SK-N-SH (cell line): ENCODE results near the gene DPEP3. TPM values are rescaled to one million over a fixed set of nuclear protein-coding genes. Genes with fewer than 3 reads are reported as not detected.
A peak's percentile ranks its signal among the peaks of the same experiment; 100 is the strongest.

Experiments used
- CTCF ChIA-PET: fragments of 300-600, 350-600 bp; formaldehyde crosslinking; extraction: SDS; loops from one replicate; lab custom pipeline; 2021; lab: Yijun Ruan, JAX
- POLR2A ChIA-PET: fragments of 350-600 bp; sonication (Branson Sonifier 250); formaldehyde crosslinking; extraction: SDS; loops from one replicate; lab custom pipeline; 2020; ENCODE audit warnings: antibody characterized with exemption, inconsistent platforms; lab: Yijun Ruan, JAX
- DNase-seq: peaks from one replicate; pipeline ENCODE4 v3.0.0; 2012
- H2AFZ ChIP-seq: fragments of 200-600 bp; sonication (generic); 2 replicates; pipeline ENCODE4 v1.8.1; 2016; ENCODE audit warnings: antibody characterized with exemption, mild to moderate bottlenecking, low read depth
- H3F3A ChIP-seq: fragments of 200-600 bp; sonication (generic); replicated peaks from 2 replicates; pipeline ENCODE3; 2016; ENCODE audit warnings: antibody characterized with exemption, mild to moderate bottlenecking; ENCODE audit not compliant: insufficient read depth
- H3K27ac ChIP-seq, 2 experiments: fragments of 200-500 bp in 1 of 2; fragments of 200-600 bp in 1 of 2; sonication (Bioruptor generic) in 1 of 2; sonication (generic), shearing (Covaris generic) in 1 of 2; 2 replicates each; pipeline versions ENCODE4 v1.5.1 to v1.6.1; 2014 to 2016; ENCODE audit warnings: low read depth in 2 of 2, inconsistent platforms in 1 of 2, low read length in 1 of 2, mild to moderate bottlenecking in 1 of 2, mixed read lengths in 1 of 2
- H3K27me3 ChIP-seq: fragments of 200-600 bp; sonication (generic), shearing (Covaris generic); 2 replicates; pipeline ENCODE4 v1.6.1; 2016; ENCODE audit warnings: mixed run types; ENCODE audit not compliant: insufficient read depth
- H3K36me3 ChIP-seq, 2 experiments: fragments of 200-500 bp in 1 of 2; fragments of 200-600 bp in 1 of 2; sonication (Bioruptor generic) in 1 of 2; sonication (generic) in 1 of 2; replicated peaks in 1 of 2; 2 replicates each; pipeline versions ENCODE3 to v1.5.1; 2014 to 2016; ENCODE audit warnings: low read length in 1 of 2, mild to moderate bottlenecking in 1 of 2; ENCODE audit not compliant: insufficient read depth in 2 of 2, control insufficient read depth in 1 of 2
- H3K4me1 ChIP-seq, 2 experiments: fragments of 200-500 bp in 1 of 2; fragments of 200-600 bp in 1 of 2; sonication (Bioruptor generic) in 1 of 2; sonication (generic), shearing (Covaris generic) in 1 of 2; 2 replicates each; pipeline versions ENCODE4 v1.5.1 to v1.6.1; 2014 to 2016; ENCODE audit warnings: low read depth in 1 of 2, low read length in 1 of 2, mixed run types in 1 of 2; ENCODE audit not compliant: insufficient read depth in 2 of 2, control insufficient read depth in 1 of 2
- H3K4me2 ChIP-seq: fragments of 200-600 bp; sonication (generic), shearing (Covaris generic); 2 replicates; pipeline ENCODE4 v1.6.1; 2017; ENCODE audit warnings: mixed run types
- H3K4me3 ChIP-seq, 2 experiments: fragments of 200-500 bp in 1 of 2; fragments of 200-600 bp in 1 of 2; sonication (Bioruptor generic) in 1 of 2; sonication (generic), shearing (Covaris generic) in 1 of 2; 2 replicates each; pipeline versions ENCODE4 v1.5.1 to v1.8.1; 2014 to 2016; ENCODE audit warnings: low read depth in 2 of 2, inconsistent platforms in 1 of 2, low read length in 1 of 2, mild to moderate bottlenecking in 1 of 2, mixed read lengths in 1 of 2, moderate library complexity in 1 of 2
- H3K79me2 ChIP-seq: fragments of 200-600 bp; sonication (generic); 2 replicates; pipeline ENCODE4 v1.8.1; 2017; ENCODE audit warnings: mild to moderate bottlenecking; ENCODE audit not compliant: insufficient read depth
- H3K9ac ChIP-seq: fragments of 200-600 bp; sonication (generic); 2 replicates; pipeline ENCODE4 v1.6.1; 2017; ENCODE audit warnings: mixed run types
- H3K9me2 ChIP-seq: fragments of 200-600 bp; sonication (generic); 2 replicates; pipeline ENCODE4 v1.6.1; 2017; ENCODE audit warnings: mixed run types
- H3K9me3 ChIP-seq: fragments of 200-600 bp; sonication (generic); 2 replicates; pipeline ENCODE4 v1.6.1; 2017; ENCODE audit warnings: mixed run types, mild to moderate bottlenecking, moderate library complexity
- H4K20me1 ChIP-seq: fragments of 200-600 bp; sonication (generic); 2 replicates; pipeline ENCODE4 v1.6.1; 2017; ENCODE audit warnings: mild to moderate bottlenecking, mixed run types; ENCODE audit not compliant: insufficient read depth
- EP300 ChIP-seq, 2 experiments: IDR thresholded peaks; 2 replicates each; pipeline versions ENCODE4 v1.4.0 to v1.6.1; 2012; ENCODE audit warnings: borderline replicate concordance in 1 of 2, low read depth in 1 of 2, low read length in 1 of 2
- EZH2phosphoT487 ChIP-seq: fragments of 200-600 bp; sonication (generic); IDR thresholded peaks from 2 replicates; pipeline ENCODE4 v1.6.1; 2017; ENCODE audit warnings: low read depth, mixed run types, mild to moderate bottlenecking, antibody characterized with exemption, moderate library complexity, borderline replicate concordance
- FOSL2 ChIP-seq: IDR thresholded peaks from 2 replicates; pipeline ENCODE4 v1.4.0; 2012; ENCODE audit warnings: low read depth, mild to moderate bottlenecking, moderate library complexity, borderline replicate concordance
- MEF2A ChIP-seq: IDR thresholded peaks from 2 replicates; pipeline ENCODE4 v1.4.0; 2012; ENCODE audit warnings: low read depth, borderline replicate concordance
- POLR2AphosphoS5 ChIP-seq: IDR thresholded peaks from 2 replicates; pipeline ENCODE4 v1.6.1; 2012; ENCODE audit warnings: low read depth, low read length
- RAD21 ChIP-seq: IDR thresholded peaks from 2 replicates; pipeline ENCODE4 v1.6.1; 2012; ENCODE audit warnings: mild to moderate bottlenecking, low read length
- TAF1 ChIP-seq: IDR thresholded peaks from 2 replicates; pipeline ENCODE4 v1.6.1; 2012; ENCODE audit warnings: low read depth, mild to moderate bottlenecking, low read length, moderate library complexity, borderline replicate concordance
- TEAD4 ChIP-seq: IDR thresholded peaks from 2 replicates; pipeline ENCODE4 v1.4.0; 2012; ENCODE audit warnings: mild to moderate bottlenecking, borderline replicate concordance; ENCODE audit not compliant: insufficient read depth
- WGBS: methylation state at CpG from one replicate; pipeline ENCODE4 v1.1.6; 2017; ENCODE audit warnings: low lambda C conversion rate; 5-methylcytosine and 5-hydroxymethylcytosine counted together
- polyA plus RNA-seq, 3 experiments: library from polyadenylated mRNA; depleted of rRNA; stranded (reverse); fragments of >200 nt; gene quantifications; 2 replicates each; pipeline ENCODE4 v1.2.3, GENCODE V29; 2012
- TF ChIP-seq, protein P1 (sequence below): fragments of 200-600 bp; sonication (generic); IDR thresholded peaks from 2 replicates; pipeline ENCODE4 v1.6.1; 2017; ENCODE audit warnings: antibody characterized with exemption, mild to moderate bottlenecking, moderate library complexity

The DPEP3 gene
- polyA plus RNA-seq, 1 of the 3 experiments (the other 2 are of a cell fraction) = not detected

DNA sequence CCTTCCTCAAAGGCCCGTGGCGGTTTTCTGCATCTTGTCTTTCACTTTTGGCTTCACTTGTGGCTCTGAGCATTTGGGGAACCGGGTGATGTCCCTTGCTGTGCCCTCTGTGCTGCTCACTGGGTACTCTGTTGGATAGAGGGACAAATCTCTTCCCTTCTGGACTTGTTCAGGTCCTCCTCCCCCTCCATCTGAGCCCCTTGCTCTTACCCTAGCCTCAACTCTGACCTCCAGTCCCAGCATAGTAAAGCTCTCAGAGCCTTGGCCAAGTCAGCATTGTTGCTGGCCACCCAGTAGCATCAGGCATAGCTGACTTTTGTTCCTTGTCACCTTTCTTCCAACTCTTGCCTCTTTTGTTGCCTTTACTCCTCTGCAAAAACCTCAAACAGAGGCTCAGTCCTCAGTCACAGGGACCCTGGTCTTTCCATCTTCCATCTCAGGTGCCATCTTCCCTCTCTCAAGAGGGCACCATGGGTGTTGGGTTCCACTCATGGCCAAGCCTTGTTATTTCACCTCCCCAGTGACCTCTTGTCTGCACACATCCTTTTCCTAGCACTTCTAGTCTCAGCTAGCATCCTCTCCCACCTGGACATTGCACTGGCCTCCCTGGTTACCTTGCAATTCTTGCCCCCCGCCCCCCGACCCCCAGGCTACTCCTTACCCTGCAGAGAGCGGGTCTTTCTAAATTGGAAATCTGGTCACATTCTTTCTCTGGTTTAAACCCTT is 43.3 kb downstream of the DPEP3 start:
- Histone ChIP-seq H3K4me3 (peak overlapping the region; percentile 84 to 89), H4K20me1 (0 out of 2 replicates have a peak, but pooled peaks cover 5% of the 10 kb centered on the region), H3K27me3 (no peaks in the 10 kb centered on the region), H3K4me2 (peak overlapping the region; percentile 99), H3K9ac (peak overlapping the region; percentile 86), H3K27ac (peak overlapping the region; percentile 79 to 85), H3K79me2 (peaks cover 28% of the 10 kb centered on the region), H3K36me3 (peaks cover 7 to 12% of the 10 kb centered on the region in 2 experiments), H3K9me3 (no peaks in the 10 kb centered on the region), H3F3A (peaks cover 24% of the 10 kb centered on the region), H3K4me1 (peaks cover 11 to 32% of the 10 kb centered on the region in 2 experiments; a peak in 2 of 4 replicates), H2AFZ (0 out of 2 replicates have a peak overlapping the region, but pooled peaks have one; percentile 42), H3K9me2 (no peaks in the 10 kb centered on the region)
- TF ChIP-seq EZH2phosphoT487 (no peak), EP300 (IDR thresholded peaks at IDR 0.05; ENCODE audit: borderline replicate concordance in 1 of 2, low read depth in 1 of 2, low read length in 1 of 2) (no peak), TEAD4 (no peak), POLR2AphosphoS5 (peak; percentile 22; the same call in 1 of the 2 replicates), MEF2A (no peak), TAF1 (0 out of 2 replicates have a peak, but pooled peaks have one; percentile 0)
- TF ChIP-seq, protein P1, sequence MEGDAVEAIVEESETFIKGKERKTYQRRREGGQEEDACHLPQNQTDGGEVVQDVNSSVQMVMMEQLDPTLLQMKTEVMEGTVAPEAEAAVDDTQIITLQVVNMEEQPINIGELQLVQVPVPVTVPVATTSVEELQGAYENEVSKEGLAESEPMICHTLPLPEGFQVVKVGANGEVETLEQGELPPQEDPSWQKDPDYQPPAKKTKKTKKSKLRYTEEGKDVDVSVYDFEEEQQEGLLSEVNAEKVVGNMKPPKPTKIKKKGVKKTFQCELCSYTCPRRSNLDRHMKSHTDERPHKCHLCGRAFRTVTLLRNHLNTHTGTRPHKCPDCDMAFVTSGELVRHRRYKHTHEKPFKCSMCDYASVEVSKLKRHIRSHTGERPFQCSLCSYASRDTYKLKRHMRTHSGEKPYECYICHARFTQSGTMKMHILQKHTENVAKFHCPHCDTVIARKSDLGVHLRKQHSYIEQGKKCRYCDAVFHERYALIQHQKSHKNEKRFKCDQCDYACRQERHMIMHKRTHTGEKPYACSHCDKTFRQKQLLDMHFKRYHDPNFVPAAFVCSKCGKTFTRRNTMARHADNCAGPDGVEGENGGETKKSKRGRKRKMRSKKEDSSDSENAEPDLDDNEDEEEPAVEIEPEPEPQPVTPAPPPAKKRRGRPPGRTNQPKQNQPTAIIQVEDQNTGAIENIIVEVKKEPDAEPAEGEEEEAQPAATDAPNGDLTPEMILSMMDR = no peak
- 50% methylated on average over 6 of the region's 6 CpGs for WGBS
- CTCF ChIA-PET = interaction anchor here (1.0 to 28.1 kb wide), 5 partner anchors 8 to 416 kb away, joined by 3 to 564 read pairs (median 5); partner anchors contain the start of genes EDC4, NRN1L and PSKH1
- no peak for DNase-seq
- POLR2A ChIA-PET = no interaction called here

DNA sequence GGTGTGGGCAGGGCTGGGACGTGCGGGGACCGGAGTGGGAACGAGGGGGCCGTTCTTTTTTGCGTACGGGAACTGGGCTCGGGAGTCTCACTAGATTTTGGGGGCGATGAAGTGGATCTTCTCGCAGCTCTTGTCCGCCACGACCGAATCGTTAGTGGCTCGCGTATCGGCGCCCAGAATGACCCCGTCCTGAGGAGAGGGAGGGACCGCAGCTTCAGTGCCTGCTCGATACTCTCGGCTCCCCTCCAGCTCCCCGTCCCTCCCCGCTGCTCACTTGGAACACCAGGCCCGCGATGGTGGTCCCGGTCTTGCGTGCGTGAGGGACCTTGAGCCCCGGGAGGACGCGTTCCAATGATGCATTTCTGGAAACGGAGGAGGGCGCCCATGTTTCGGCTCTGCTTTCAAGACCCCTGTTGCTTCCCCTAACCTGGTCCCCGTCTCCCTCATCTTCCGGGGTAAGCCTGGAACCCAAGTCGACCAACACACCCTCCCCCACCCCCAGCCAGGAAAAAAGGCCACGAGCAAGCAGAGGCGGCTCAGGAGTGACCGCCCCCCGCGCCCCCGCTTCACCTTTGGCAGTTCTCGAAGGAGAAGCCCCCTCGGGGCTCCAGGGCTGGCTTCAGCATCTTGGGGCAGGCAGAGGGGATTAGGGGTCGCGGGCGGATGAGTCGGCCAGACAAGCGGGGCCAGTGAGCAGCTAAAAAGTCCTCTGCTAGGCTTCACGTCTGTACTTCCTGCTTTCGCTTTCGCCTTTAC is 44.0 kb downstream of the DPEP3 start, which contains the start of gene PSMB10:
TSS of gene PSMB10 (minus strand) at position 727 of the 756 bp plus-strand sequence. CDS start at position 626, 101 bp downstream.
- no peaks in the 10 kb centered on the region for H3K9me3 ChIP-seq
- H3F3A ChIP-seq = peaks cover 18% of the 10 kb centered on the region
- 1% methylated on average over 22 of the region's 54 CpGs for WGBS
- TF ChIP-seq TAF1 = peak; percentile 19; the same call in 1 of the 2 replicates
- 0 out of 2 replicates have a peak, but pooled peaks have one; percentile 5 for TF ChIP-seq FOSL2
- TF ChIP-seq MEF2A = no peak
- peak; percentile 18; the same call in 1 of the 2 replicates for TF ChIP-seq RAD21
- TF ChIP-seq, protein P1 = no peak
- H3K9me2 ChIP-seq = no peaks in the 10 kb centered on the region
- ChIA-PET CTCF (interaction anchor here (0.9 to 28.1 kb wide), 7 partner anchors 8 to 264 kb away, joined by 3 to 564 read pairs (median 7); partner anchors contain the start of genes EDC4, NRN1L and PSKH1), POLR2A (interaction anchor here (0.7 to 2.5 kb wide), 8 partner anchors 11 to 149 kb away, joined by 4 to 12 read pairs (median 5); partner anchors contain the start of genes DDX28, DUS2, NFATC3 and NRN1L)
- no peaks in the 10 kb centered on the region for H3K27me3 ChIP-seq
- peaks cover 4 to 15% of the 10 kb centered on the region in 2 experiments for H3K36me3 ChIP-seq
- peaks cover 11 to 28% of the 10 kb centered on the region in 2 experiments; a peak in 2 of 4 replicates for H3K4me1 ChIP-seq
- H3K4me2 ChIP-seq = peak within 1 kb of the TSS; percentile 99
- H4K20me1 ChIP-seq = no peaks in the 10 kb centered on the region
- peak within 1 kb of the TSS; percentile 42; the same call in 1 of the 2 replicates for H2AFZ ChIP-seq
- peak; percentile 74 for DNase-seq
- H3K4me3 ChIP-seq = peak within 1 kb of the TSS; percentile 84 to 89
- H3K9ac ChIP-seq = peak within 1 kb of the TSS; percentile 86
- peak within 1 kb of the TSS; percentile 79 to 85 for H3K27ac ChIP-seq
- H3K79me2 ChIP-seq = peaks cover 28% of the 10 kb centered on the region
